HG03378 (cell line): ENCODE data around the gene COCH.
"Not testable (repeated sequence)": the region's sequence is repeated elsewhere in the genome, so short reads cannot be mapped to it uniquely, and the experiment has no call there.

Source experiments
- ATAC-seq: cut with Tn5 transposase; IDR thresholded peaks from one replicate; pipeline ENCODE4 v1.9.1; 2021; ENCODE audit warnings: mild to moderate bottlenecking, moderate library complexity; ENCODE audit not compliant: unreplicated experiment

Gene COCH

DNA sequence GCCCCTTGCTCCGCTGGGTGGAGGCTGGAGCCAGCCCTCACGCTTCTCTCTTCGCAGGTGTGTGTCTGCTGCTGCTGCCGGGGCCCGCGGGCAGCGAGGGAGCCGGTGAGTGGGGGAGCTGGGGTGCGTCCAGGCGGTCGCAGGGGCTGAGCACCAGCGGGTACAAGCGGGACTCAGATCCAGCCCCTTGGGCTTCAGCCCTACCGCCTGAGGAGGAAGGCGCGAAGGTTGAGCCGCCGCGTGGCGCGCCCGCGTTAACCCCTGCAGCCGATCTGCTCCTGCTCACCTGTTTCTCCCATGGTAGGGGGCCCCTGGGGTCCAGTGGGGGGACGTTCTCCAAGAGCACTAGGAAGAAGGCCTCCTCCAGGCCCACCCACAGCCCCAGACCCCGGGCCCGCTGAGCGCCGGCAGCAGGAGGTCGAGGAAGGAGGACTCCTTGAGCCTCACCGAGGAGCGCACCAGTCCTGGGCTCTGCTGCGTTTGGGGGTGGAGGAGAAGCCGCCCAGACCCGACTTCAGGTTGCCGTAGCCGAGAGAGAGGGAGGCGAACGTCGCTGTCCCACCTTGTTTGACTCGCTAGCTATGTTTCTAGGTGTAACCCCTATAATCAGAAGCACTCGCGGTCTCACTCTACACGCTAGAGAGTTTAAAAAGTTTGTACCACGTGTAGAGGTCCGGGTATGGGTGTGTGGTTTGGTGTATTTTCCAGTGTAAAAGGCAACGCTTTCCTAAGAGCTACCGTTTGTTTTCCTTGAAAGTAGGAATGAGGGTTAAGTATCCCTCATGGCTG, 834 bp downstream of the COCH start:
- peak; percentile 32 for ATAC-seq

- no peak for ATAC-seq
Observed at GRCh38 chr14:30875788-30876053, 1.4 kb downstream of the COCH start.

- no peak for ATAC-seq
Observed at GRCh38 chr14:30876692-30877091, 2.3 kb downstream of the COCH start.

DNA sequence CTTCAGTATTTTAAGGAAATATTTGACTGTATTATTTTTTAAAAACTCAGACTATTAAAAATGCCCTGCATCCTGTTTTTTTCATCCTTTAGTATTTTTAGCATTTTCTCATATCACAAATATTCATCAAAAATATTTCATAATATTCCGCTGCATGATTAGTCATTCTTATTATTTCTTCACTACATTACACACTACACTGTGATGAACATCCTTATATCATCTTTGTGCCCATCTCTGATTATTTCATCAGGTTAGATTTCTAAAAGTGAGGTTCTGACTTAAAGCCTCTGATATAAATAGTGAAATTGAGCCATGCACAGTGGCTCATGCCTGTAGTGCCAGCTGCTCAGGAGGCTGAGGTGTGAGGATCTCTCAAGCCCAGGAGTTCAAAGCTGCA, 8.1 kb downstream of the COCH start:
- ATAC-seq = no peak

- peak; percentile 56 for ATAC-seq
Observed at GRCh38 chr14:30883508-30884294, 9.3 kb downstream of the COCH start.

GRCh38 chr14:30884901-30885300, 10.5 kb downstream of the COCH start:
- no peak for ATAC-seq

DNA sequence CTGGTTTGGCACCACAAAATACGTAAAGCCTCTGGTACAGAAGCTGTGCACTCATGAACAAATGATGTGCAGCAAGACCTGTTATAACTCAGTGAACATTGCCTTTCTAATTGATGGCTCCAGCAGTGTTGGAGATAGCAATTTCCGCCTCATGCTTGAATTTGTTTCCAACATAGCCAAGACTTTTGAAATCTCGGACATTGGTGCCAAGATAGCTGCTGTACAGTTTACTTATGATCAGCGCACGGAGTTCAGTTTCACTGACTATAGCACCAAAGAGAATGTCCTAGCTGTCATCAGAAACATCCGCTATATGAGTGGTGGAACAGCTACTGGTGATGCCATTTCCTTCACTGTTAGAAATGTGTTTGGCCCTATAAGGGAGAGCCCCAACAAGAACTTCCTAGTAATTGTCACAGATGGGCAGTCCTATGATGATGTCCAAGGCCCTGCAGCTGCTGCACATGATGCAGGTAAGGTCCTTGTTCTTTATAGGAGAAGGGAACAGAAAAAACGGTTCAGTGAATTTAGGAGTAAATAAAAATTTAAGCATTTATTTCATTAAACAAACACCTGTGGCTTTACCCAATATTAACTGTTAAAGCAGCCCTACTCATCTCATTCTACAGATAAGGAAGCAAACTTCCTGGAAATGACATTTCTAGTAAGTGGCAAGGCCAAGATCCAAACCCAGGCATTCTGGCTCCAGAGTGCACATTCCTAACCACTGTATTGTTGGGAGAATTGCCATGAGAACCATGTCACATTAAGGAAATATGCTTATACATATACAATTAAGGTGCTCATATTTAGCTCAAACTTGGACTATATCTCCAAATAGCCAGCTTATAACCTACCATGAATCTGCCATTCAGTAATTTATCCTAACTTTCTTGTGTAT, 11.7 kb downstream of the COCH start:
- no peak for ATAC-seq

- ATAC-seq = no peak
Observed at GRCh38 chr14:30888480-30889243, 14.3 kb downstream of the COCH start.

DNA sequence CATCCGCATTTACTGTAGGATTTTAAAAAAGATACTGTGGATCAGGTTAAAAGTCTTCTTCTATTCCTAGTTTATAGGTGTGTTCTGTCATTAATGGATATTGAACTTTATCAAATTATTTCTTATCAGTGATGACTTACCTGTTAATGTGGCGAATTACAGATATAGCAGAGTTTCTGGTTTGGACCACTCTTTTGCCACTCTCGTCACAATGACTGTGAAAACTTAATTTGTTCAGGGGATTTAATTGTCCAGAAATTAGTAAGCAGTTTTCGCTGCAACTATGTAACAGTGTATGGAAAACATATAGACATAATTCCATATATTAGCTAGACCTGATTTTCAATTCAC, 14.9 kb downstream of the COCH start:
- ATAC-seq = no peak

DNA sequence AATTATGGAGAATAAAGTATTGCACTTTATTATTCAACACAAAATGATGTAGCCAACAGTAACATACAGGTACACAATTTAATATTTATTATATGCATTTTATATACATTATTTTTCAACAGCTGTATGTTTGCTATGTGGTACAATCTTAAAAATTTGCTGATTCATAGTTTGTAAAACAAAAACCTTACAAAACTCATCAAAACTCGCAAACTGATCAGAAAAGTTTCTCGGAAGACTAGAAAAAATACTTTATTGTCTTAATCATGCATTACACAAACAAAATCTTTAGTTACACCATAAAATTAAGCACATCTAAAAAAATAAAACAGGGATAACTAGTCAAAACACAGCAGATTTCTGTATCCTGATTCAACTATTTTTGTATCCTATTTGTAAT, 19.5 kb downstream of the COCH start:
- no peak for ATAC-seq

DNA sequence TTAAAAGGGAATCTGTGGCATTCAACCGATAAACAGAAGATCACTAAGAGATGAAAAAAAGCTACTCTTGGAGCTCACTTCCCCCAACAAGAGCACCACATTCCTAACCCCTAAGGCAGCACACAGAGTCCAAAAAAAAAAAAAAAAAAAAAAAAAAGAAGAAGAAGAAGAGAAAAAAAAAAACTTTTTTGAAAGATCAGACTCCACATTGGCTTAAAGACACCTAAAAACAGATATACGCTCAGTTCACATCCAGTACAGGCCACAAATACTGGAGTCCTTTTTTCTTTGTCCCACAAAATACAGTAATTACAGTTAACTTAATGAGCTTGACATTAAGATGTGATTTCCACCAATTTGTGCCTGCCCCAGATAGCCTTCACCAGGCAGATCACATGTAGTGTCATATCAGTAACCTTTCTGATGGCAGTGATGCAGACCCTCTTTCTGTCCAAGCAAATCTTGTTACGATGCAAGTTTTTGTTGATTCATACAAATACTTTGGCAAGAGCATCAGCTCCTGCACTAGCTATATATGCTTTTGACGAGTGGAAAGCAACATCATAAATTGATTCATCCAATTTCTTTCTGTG, 20.7 kb downstream of the COCH start:
- ATAC-seq = no peak

- no peak for ATAC-seq
Observed at GRCh38 chr14:30896435-30896834, 22.1 kb downstream of the COCH start.

DNA sequence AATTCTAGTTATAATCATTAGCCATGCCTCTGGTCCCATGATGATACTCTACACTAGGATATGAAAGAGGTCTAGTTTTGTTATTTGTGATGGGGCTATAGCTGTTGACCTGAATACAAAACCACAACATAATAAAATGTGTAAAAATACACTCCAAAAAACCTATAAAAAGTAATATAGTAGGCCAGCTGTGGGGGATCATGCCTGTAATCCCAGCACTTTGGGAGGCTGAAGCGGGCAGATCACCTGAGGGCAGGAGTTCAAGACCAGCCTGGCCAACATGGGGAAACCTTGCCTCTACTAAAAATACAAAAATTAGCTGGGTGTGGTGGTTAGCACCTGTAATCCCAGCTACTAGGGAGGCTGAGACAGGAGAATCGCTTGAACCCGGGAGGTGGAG, 22.8 kb downstream of the COCH start:
- not testable (repeated sequence) for ATAC-seq

- ATAC-seq = no peak
Observed at GRCh38 chr14:30903285-30904124, 29.1 kb downstream of the COCH start.

GRCh38 chr14:30906752-30907658, 32.6 kb downstream of the COCH start:
- ATAC-seq = no peak

DNA sequence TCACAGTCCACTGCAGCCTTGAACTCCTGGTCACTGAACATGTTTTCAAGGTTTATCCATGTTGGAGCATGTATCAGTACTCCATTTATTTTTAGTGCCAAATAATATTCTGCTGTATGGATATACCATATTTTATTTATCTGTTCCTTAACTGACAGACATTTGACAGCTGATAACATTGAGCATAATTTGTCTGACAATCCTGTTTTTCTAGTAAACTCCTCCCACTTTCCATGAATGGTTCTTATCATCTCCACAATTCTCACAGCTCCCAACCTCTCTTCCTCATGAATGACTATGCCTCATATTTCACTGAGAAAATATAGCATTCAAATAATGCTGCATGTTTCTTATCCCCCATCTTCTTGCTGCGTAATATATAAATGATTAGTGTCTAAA, 33.3 kb downstream of the COCH start:
- ATAC-seq = no peak

- ATAC-seq = no peak
Observed at GRCh38 chr14:30908826-30909225, 34.5 kb downstream of the COCH start.

DNA sequence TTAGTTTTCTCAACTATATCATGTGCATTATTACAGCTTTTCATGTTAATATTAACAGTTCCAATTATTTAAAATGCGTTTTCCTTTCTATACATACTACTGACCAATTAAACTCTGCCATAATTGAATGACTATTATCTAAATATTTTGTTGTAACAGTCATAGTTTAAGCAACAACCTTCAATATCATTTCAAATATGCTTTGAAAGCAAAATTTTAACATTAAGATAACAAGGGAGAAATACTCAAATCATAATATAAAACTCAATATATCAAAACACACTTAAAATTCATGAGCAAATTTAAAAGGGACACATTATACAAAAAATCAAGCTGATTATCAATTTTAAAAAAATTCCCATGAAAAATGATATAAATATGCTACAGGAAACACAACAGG, 40.5 kb downstream of the COCH start:
- ATAC-seq = no peak

- ATAC-seq = no peak
Observed at GRCh38 chr14:30915596-30915995, 41.2 kb downstream of the COCH start.
